ENCODE measurements around the gene ATP6V0B. TPM values are rescaled to one million over a fixed set of nuclear protein-coding genes. Genes with fewer than 3 reads are reported as not detected.

ATP6V0B gene
- total and polyA plus RNA-seq, 2 of the 13 experiments (the other 11 are each of a cell fraction or from before 2014, with no cell fraction given) = 157 to 161 TPM

- no peak for TF ChIP-seq NFAT5 (CRISPR knock-in tag; IDR thresholded peaks at IDR 0.05)
- peak; percentile 54; the same call in 1 of the 2 replicates for TF ChIP-seq FOXO1 (CRISPR knock-in tag; IDR thresholded peaks at IDR 0.05)
- peak; percentile 91 for TF ChIP-seq ZNF343 (CRISPR knock-in tag; IDR thresholded peaks at IDR 0.05)
- TF ChIP-seq ZNF577 (CRISPR knock-in tag; IDR thresholded peaks at IDR 0.05; ENCODE audit: borderline replicate concordance, low read depth) = peak; percentile 62; the same call in 1 of the 2 replicates
- TF ChIP-seq SIN3A (IDR thresholded peaks at IDR 0.05; ENCODE audit: borderline replicate concordance, low read depth, low read length) = peak; percentile 88; the same call in 1 of the 2 replicates
- TF ChIP-seq KMT2A (CRISPR knock-in tag; IDR thresholded peaks at IDR 0.05) = peak; percentile 84; the same call in 1 of the 2 replicates
- peak; percentile 93 for TF ChIP-seq ZNF839 (CRISPR knock-in tag; IDR thresholded peaks at IDR 0.05; ENCODE audit: borderline replicate concordance)
- TF ChIP-seq ZNF251 (CRISPR knock-in tag; IDR thresholded peaks at IDR 0.05) = no peak
- no peak for TF ChIP-seq MTA3 (CRISPR knock-in tag; IDR thresholded peaks at IDR 0.05)
- 0 out of 2 replicates have a peak, but pooled peaks have one; percentile 43 for TF ChIP-seq ZBTB2 (CRISPR knock-in tag; IDR thresholded peaks at IDR 0.05; ENCODE audit: low read depth)
- no peak for TF ChIP-seq DZIP1 (CRISPR knock-in tag; IDR thresholded peaks at IDR 0.05)
- peak; percentile 95 for TF ChIP-seq MXD3 (CRISPR knock-in tag; IDR thresholded peaks at IDR 0.05)
- TF ChIP-seq SKIL (CRISPR knock-in tag; IDR thresholded peaks at IDR 0.05; ENCODE audit: borderline replicate concordance) = peak; percentile 46
- no peak for TF ChIP-seq CERS6 (CRISPR knock-in tag; IDR thresholded peaks at IDR 0.05)
Measured at GRCh38 chr1:43946236-43947060, 28.3 kb upstream of the ATP6V0B start, which contains the start of gene IPO13 (continued).

Measured in HepG2 (cell line).